T-helper 1 cell treated with Interleukin-12 subunit alpha and Interleukin-12 subunit beta and Interleukin-4 antibody, amounts not matched to agents 30 ng/mL and 1 ng/mL, for 36 hours (primary cell): ENCODE data around the gene MAP4K3. TPM values are rescaled to one million over a fixed set of nuclear protein-coding genes. Genes with fewer than 3 reads are reported as not detected.

ENCODE experiments used
- intact Hi-C: fragments of 100-400 bp; cut with micrococcal nuclease; formaldehyde crosslinking; loops from one replicate; pipeline ENCODE4 v1.15.1; 2024
- total RNA-seq: library from RNA; stranded (reverse); gene quantifications from 2 replicates; pipeline ENCODE4 v1.2.3, GENCODE V29; 2022

The MAP4K3 gene
- total RNA-seq = 7.2 and 11.8 TPM in 2 replicates

DNA sequence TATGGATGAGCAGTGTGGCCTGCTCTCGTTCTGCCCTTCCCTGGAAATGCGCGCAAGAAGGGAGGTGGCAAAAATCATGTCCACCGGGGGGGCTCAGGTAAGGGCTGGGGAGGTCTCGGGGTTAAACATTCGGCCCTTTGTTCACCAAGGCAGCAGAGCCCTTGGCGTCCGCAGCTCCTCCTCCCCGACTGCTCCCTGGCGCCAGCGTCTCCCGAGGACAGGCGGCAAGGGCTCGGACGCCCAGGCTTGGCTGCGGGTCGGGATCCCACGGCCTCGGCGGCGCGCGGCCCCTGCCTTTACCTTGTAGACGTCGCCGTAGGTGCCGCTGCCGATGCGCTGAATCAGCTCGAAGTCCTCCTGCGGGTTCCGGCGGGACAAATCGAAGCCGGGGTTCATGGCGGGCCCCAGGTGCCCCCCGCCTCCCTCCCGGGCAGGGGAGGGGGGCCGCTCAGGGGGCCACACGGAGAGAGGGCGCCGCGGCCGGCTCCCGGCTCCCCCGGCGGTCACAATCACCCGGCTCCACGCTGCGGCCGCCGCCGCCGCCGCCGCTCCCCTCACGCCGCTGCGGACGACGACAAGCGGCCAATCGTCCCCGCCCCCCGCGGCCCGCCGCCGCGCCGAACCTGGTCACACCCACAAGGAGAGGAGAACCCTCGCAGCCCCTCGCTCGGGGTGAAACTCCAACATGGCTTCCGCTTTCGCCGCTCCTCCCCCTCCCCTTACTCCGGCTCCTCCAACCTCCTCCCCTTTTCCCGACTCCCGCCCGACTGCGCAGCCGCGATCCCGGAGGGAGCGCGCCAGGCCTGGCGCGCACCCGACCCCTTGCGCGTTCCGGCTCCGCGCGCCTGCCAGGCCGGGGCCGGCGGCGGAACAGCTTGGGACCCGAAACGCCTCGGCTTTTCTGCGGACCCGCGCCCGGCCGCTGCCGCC lies at the start of gene MAP4K3:
Gene MAP4K3, minus strand, starts transcription at position 694 of the 930 bp plus-strand sequence. Its CDS starts 298 bp downstream, at position 396.
- intact Hi-C loops = loop anchor here (1.0 to 5.0 kb wide), 4 partner anchors 55 to 320 kb away; no protein-coding TSS in a partner anchor

DNA sequence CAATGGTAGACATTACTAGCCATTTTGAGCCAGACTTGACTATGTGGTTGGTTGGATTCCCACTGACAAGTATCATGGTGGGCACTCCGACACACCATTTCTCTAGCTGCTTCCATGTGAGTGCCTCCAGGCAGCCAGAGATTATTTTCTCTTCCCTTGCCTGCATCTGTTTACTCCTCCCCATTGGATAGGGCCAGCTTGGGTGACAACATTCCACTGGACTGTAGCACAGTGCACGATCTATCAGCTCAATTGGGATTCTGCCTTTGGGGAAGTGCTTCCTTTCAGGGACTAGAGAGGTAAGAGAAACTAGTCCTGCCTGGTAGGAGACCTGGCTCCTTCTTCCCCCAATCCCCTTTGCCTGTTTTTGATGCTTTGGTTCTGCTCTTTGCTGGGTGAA lies 49.0 kb upstream of the MAP4K3 start:
- intact Hi-C loops = no loop called here

DNA sequence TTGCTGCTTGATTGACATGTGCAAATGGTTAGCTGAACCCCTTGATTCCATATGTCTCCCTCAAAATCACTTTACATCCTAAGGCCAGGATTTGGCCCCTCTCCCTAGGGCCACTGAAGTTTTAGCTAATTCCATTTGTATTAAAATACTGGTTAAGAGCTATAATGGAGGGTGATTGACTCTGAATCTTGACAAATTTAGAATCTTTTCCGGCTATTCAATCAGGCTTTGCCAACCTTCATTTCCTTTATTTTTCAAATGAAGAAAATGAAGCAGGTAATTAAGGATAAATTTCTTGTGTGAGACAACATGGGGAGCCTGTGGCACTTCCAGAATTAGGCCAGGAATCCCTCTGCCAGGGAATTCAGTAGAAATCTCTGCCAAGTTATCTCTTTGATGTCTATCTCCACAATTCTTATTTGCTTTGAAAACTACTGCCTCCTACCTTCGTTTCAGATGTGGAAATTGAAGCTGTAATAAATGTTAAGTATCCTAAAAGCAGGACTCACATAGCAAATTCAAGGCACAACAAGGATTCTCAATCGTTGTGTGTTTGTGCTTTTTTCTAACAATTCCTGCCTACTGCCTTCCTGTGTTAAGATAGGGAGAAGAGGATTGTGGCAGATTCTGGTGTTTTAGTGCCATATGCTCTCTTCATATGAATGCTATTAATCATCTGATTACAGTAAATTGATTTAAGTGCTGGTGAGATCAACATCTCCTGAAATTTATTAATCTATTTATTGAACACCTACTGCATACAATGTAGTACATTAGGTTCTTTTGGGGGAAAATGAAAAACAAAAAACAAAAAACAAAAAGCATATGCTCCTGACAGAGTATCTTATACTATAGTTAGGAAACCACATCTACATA lies 47.8 kb upstream of the MAP4K3 start:
- intact Hi-C loops = no loop called here

DNA sequence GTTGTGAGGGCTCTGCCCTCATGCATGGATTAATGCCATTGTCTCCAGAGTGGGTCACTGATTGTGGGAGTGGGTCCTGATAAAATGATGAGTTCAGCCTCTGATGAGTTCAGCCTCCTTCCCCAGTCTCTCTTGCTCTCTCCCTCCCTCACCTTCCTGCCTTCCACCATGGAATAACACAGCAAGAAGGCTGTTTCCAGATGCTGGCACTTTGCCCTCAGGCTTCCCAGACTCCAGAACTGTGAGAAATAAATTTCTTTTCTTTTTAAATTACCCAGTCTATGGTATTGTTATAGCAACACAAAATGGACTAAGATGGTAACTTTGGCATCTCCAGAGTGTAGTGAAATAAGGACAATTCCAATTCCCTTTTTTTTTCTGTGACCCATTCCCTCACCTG lies 47.1 kb upstream of the MAP4K3 start:
- intact Hi-C loops = no loop called here

DNA sequence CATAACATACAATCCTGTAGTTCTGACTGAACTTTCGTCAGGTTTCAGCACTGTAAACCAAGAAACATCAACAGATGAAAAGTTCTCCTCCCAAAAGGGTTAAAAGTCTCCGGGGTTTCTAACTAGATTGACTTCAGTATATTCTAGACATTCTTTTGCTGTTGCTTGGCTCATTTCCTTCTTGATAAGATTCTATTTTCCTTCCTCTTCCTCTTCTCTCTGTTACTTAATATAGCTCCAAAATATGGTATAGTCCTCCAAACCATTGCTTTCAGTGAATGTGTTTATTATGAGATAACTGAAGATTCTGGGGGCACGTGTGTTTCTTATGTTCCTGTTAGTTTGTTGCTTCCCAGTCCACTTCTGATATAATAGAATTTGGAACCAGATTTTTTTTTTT lies 46.4 kb upstream of the MAP4K3 start:
- intact Hi-C loops = no loop called here

DNA sequence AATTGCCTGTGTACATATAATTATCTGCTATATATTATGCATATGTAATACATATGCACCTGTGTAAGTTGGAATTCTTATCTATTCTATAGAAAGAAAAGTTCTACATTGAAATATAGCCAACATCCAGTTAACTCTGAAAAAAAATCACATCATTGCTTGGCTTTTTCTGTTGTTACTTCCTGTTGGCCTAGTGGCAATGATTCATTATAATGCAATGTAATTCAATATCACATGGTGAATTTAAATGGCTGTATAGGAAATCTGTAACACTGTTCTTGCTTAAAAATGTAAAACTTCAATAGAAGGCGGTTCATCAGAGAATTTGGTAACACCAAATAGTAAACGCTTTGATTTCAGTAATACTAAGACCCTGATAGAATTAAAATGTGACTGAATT lies 44.5 kb upstream of the MAP4K3 start:
- intact Hi-C loops = no loop called here

DNA sequence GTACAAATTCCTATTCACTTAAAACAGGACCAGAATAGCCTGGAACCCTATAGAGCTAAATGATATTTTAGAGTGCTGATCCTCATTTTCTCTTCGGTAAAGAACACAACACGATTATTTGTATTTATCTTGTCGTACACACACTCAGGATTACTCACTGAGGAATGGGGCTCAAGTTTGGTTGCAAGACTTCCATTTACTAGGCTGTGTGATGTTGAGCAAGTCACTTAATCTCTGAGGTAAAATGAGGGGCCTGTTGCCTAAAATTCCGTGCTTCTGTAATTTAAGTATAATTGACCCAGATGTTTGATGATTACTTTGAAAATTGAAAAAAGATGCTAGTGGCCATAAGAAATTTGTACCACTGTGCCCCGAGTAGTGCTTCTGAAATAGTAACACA lies 42.6 kb upstream of the MAP4K3 start:
- intact Hi-C loops = no loop called here

DNA sequence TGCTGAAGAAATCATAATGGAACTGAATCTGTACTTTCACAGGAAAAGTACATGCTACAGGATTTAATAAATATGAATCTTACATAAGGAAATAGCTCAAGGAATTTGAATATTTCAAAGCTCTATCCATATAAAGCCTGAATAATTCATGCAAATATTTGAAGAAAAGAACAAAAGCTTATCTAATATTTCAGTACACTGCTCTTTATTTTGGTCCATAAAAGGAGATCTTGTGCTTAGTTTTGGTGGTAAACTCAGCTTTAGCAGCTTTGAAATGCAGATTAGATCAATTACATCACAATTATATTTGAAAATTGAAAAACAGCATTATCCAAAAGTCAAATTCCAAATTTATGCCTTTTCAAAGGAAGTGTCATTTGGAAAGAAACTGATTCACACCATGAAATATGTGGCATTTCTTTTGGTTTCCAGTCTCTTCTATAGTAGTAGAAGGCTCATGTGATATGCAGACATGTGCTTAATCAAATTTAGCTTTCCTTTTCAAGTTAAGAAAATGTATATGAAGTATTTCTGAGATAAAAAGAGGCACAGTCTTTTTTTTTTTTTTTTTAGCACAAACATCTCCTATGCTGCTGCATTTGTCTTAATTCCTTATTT lies 42.1 kb upstream of the MAP4K3 start:
- intact Hi-C loops = no loop called here

DNA sequence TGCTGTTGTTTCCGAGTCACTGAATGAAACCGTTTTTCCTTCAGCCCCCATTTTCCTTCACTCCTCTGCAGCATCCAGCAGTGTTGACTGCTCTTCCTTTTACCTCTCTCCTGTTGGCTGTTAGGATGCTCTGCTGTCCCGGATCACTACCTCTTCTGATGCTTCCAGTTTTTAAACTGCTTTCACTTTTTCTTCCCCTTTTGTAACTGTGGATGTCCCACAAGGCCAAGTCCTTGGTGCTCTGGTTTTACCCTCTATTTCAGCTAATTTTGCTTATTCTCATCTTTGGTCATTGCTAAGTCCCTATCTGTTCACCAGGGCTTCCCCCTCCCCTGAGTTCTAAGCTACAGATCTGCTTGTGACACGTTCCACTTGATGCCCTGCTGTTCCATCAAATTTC lies 39.4 kb upstream of the MAP4K3 start:
- intact Hi-C loops = no loop called here

DNA sequence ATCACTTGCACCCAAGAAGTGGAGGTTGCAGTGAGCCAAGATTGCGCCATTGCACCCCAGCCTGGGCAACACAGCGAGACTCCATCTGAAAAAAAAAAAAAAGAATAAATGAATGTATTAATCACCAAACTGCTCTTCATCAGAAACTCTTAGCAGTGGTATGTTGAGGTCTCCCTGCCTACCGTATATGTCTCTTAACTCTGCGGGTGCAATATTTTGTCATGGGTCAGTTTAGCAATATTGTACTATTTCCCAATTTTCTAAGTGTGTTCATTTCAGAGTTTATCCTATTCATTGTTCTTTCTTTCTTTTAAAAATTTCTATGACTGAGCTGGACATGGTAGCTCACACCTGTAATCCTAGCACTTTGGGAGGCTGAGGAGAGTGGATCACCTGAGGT lies 37.9 kb upstream of the MAP4K3 start:
- intact Hi-C loops = no loop called here

DNA sequence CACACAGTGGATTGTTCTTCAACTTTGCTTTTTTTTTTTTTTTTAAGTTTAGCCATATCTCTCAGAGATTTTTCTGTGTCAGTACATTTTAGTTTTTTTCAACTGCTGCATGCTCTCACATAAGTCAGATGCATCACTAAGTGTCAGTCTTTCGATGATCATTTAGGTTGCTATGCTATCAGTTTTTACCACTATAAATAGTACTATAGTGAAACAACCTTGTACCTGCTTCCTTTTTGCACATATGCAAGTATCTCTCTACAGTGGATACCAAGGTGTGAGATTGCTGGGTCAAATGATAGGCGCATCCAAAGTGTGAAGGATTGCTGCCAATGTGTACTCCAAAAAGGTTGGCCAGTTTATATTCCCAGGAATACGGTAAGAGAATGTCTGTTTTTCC lies 33.5 kb upstream of the MAP4K3 start:
- intact Hi-C loops = no loop called here

DNA sequence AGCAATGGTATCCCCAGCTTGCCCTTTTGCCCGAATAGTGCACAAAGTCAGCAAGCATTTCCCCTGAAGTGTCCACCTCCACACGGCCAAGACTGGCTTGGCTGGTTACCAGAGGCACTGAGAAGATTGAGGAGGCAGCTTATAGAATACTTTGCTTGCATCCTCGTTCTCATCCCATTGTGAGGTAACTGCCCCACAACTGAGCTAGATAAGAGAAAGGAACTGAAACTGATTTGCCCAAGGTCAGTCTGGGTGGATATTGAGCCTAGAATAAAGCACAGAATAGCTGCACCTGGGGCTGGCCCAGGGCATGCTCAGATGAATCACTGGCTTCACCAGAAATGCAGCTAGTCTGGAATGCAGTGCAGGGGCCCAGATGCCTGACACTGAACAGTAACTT lies 32.7 kb upstream of the MAP4K3 start:
- intact Hi-C loops = no loop called here

DNA sequence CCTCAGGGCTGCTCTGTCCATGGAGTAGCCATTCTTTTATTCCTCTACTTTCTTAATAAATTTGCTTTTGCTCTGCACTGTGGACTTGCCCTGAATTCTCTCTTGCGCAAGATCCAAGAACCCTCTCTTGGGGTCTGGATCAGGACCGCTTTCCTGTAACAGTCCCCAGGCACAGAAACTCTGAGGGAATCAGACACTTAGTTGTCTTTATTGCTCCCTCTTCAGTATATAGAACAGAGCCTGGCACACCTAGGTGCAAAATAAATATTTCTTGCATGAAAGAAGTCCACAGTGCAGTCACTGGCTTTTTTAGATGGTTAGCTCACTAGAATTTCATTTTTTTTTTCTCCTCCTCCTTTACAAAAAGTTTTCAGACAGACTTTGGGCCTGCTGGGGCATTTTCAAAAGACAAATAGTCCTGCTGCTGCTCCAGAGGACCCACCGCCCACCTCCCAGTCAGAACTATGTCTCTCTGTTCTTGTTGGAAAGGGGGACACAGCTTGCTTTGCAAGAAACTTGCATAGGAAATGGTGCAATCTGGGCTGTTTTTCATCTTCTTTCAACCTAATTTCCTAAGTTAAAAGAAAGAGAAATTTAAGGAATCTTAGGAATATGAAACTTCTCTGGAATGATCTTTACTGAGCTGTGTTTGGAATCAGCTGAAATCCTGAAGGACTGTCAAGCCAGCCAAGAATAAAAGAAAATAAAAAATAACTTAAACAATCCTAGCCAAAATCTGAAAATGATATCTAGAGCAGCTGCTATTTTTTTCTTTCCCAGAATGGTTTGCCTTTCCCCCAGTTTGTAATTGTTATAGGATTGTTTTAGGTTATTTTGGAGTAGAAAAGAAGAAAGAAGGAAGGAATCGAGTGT lies 31.7 kb upstream of the MAP4K3 start:
- intact Hi-C loops = no loop called here

DNA sequence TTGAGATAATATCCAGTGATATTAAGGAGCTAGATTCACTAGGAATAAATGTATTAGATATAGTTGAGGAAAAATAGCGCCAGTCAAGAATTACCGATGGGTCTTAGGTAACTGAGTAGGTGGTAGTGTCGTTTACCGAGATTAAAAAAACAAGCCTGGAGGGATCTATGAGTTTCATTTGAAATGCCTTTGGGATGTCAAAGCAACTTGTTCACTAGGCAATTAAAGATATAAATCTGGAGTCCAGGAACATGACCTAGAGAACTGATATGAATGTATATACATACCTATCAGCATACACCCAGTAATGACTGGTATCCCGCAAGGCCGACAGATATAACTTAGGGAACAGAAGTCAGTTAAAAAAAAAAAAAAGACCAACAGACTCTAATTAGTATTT lies 29.2 kb upstream of the MAP4K3 start:
- intact Hi-C loops = no loop called here

DNA sequence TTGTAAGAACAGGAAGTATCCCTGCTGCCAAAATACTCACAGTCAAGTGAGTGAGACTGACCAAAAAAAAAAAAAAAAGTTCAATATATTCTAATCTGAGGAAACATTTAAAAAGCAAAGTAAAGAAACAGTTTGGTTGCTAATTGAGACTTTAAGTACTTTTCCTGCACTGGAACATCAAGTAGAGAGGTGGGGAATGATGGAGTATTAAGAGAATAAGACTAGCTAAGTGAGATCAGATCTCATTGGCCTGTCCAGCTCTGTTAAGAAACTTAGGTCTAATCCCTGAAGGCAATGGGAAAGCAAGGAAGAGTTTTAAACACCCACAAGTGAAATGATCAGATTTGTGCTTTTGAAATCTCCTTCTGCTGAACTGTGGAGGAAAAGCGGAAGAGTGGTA lies 27.8 kb upstream of the MAP4K3 start:
- intact Hi-C loops = no loop called here

DNA sequence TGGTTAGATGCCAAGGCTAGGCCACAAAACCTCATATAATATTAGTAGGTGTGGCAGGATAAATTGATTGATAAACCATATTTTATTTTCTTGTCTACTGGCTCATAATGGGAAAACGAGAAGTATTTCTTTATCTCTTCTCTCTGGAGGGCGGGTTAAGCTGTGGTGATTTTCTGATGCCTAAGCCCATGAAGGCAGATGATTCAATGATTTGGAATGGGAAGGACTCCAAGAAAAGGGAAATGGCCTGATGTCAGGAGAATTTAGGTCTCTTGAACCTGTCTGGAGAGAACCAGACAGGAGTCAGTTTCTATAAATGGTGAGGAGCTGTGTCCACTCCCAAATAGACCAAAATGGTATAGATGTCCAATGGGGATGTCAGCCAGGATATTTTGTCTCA lies 18.7 kb upstream of the MAP4K3 start:
- intact Hi-C loops = no loop called here

DNA sequence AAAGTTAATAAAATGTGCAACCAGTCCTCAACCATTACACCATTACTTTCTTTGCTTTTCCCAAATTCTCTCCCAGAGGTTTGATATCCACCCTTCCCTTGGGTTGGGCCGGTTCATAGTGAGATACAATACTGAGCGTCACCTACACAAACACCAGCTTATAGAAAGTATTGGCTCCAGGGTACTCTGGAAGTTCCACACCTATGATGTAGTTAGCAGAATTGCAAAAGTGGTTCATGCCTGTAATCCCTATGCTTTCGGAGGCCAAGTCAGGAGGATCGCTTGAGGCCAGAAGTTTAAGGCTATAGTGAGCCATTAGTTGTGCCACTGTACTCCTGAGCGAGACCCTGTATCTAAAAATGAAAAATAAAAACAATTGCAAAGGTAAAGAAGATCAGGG lies 15.3 kb upstream of the MAP4K3 start:
- intact Hi-C loops = no loop called here

DNA sequence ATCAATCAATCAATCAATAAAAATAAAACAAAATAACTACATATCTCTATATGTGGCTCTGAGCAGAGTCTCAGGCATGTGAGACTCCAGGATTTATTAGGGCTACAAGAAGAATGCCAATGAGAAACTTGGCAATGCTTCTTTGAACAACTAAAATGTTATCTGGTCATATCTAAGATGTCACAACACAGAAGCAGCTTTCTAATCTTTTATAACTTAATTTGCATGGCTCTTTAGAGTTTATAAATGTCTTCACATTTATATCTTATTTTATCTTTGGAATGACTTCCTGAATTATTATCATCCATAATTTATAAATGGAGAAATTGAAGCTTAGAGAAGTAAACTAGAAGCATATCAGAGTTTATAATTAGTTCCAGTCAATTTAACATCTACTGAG lies 14.9 kb upstream of the MAP4K3 start:
- intact Hi-C loops = no loop called here

DNA sequence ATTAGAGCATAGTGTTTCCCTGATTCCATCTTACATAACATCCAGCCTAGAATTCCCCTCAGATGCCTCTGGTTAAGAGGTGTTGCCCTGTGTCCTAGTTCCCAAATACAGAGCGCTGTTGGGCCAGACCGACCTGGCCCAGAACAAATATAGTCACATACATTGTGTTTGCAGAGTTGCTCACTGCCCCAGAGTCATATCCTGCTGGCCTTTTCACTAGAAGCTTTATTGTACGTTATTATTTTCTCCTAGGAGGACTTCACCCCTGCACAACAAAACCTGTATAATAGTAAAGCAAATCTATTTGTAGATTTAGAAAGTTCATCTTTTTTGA lies 11.1 kb upstream of the MAP4K3 start:
- intact Hi-C loops = no loop called here

DNA sequence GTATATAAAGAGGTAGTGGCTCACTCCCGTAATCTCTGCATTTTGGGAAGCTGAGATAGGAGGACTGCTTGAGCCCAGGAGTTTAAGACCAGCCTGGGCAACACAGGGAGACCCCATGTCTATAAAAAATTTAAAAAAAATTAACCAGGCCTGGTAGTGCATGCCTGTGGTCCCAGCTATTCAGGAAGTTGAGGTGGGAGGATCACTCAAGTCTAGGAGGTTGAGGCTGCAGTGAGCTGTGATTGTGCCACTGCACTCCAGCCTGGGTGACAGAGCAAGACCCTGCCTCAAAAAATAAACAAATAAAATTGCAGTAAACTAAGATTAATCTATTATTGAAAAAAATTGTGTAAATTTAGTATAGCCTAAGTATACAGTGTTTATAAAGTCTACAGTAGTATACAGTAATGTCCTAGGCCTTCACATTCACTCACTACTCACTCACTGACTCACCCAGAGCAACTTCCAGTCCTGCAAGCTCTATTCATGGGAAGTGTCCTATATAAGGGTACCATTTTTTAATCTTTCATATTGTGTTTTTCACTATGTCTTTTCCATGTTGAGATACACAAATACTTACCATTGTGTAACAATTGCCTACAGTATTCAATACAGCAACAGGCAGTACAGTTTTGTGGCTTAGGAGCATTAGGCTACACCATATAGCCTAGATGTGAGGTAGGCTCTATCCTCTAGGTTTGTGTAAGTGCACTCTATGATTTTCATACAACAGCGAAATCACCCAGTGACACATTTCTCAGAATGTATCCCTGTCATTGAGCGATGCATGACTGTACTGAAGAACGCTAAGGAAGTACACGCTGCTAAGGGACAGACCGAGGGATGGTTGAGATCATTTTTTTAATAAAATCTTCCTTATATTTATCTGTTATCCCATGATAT lies 10.4 kb upstream of the MAP4K3 start:
- intact Hi-C loops = no loop called here
